ENCODE measurements around the gene ATF6.

ATF6 gene

DNA sequence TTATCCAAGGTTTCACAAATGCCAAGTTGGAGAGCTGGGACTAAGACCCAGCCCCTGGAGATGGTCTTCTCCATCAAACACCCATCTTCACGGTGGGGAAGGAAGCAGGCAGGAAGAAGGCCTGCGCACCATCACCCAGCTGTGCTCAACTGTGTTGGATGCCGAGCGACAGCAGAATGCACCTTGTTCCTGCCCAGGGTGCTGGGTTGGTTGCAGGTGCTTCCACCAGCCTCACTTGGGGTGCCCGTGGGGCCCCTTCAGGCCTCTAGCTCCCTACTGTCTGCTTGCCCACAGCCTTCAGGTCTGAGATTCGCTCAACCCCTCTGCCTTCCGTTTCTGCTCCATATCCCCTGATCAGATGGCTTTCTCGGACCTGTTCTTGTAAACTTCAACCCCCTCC lies 215.0 kb downstream of the ATF6 start:
- no peak for DNase-seq

DNA sequence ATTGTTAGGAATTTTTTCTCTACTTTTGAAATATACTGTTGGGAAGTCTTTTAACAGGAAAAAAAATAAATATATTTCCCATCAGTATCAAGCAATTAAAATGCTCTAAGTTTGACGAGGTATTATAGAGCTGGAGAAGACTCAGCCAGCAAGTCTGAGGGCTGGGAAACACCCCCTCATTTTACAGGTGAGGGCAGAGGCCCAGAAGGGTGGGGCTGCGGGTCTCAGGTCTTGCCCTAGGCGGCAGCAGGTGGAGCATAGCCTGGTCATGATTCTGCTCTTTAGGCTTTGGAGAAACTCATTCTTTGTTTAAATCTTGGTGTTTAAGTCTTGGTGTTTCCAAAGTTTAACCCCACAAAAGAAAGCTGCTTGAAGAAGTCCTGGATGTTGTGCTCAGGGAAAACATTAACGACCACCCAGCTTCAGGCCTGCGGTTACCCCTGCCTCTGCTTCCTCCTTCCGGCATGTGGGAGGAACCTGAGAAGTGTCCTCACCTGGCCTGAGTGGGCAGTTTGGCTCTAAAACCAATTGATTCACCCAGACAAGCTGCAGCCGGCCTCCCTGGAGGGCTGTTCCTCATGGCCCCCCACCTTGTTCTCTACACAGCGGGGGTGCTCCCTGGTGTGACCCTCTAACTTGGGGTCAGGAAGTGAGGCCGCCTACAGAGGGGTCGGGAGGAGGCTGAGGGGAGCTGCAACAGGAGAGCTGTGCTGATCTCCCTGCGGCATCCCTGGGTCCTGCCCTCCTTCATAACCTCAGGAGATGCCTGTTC lies 215.8 kb downstream of the ATF6 start:
- DNase-seq = no peak

DNA sequence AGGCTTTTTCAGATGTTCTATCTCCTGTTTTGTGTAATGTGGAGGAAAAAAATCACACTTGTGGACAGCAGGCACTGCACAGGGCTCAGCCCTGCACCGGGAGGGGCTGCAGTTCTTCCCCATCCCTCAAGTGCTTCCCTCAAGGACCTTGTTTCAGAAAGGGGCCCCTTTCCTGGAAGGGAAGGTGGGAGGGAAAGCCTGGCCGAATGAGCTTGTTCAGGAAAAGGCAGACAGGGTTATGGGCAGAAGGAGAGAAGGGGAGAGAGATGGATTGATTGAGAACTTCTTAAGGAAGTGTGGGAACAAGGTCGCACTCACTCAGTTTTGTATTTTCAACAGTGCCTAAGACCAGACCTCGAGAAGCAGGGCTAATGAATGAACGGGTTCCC lies 216.4 kb downstream of the ATF6 start:
- DNase-seq = no peak

DNA sequence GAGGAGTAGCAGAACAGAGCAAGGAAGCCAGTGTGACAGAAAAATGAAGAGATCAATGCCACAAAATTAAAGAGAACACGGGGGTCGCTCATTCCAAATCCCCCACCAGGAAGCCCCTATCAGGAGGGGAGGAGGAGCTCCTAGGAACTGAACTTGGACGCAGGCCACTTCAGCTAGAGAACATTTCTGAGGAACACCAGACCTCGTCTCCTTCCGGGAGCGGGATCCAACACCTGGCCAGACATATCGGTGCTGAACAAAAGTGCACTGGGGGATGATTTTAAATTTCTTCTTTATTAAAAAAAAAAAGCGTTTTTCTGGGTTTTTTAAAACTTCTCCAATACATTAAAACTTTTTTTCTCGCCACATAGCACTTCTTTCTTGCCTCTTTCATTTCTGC lies 216.8 kb downstream of the ATF6 start:
- no peak for DNase-seq

DNA sequence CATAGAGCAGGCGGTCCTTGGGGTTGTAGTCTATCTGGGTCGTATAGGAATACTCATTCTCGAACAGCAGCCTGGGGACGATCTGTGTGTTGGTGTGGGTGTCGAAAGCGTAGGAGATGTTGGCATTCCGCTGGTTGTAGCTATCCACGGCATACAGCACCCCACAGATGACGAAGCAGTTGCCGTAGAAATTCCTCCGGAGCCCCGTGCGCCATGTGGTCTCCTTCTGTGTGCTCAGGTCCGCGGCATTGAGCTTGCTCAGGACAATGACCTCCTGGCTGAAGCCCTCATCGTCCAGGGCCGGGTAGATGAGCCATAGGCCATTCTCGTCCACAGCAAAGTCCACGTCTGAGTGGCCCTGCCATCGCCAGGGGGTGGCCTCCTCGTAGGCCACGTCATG lies 217.6 kb downstream of the ATF6 start:
- no peak for DNase-seq

DNA sequence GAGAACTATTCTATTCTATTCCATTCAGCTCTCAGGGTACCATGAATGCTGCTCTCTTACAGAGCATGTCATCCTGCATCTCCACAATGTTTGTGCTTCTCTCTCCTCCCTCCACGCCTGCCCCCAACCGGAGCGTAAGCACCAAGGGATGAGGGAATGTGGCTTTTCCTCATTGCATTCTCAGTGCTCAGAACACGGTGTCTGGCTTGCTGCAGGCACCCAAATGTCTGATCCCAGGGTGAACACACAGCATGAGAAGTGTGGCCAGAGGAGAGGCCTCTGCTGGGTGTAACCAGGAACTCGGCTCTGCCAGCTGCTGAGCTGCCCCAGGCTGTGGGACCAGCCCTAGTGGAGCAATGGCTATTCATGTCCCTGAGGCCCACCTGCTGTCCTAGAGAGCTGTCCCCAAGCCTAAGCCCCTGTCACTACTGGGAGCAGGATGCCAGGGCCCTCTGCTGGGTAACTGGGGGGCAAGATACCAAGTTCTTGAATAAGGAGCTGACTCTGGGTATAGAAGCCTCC lies 219.2 kb downstream of the ATF6 start:
- DNase-seq = no peak

DNA sequence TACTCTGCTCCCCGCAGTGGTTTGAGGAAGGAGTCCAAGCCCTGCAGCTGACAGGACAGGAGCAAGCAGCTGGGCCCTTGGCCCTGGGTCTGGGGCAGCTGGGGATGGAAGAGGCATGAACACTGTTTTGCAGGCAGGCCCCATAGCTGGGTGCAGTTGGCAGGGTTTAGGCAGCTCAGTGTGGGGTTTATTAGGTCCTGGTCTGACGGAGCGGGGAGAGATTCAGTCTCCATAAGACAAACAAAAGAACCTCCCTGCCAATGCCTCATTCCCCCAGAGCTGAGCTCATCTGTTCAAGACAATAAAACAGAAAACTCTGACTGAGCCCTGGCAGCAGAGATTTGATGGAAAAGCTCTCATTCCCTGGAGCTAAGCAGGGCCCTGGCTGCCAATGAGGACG lies 220.2 kb downstream of the ATF6 start:
- DNase-seq = no peak

DNA sequence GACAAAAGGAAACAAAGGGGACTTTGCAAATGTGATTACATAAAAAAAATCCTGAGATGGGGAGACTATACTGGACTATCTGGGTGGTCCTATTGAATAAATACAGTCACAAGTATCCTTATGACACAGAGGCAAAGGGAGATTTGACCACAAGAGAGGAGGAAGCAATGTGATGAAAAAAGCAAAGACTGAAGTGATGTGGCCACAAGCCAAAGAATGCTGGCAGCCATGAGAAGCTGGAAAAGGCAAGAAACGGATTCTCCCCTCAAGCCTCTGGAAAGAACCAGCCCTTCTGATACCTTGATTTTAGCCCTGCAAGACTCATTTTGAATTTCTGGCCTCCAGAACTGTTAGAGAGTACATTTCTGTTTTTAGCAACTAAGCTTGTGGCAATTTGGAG lies 221.2 kb downstream of the ATF6 start:
- no peak for DNase-seq

DNA sequence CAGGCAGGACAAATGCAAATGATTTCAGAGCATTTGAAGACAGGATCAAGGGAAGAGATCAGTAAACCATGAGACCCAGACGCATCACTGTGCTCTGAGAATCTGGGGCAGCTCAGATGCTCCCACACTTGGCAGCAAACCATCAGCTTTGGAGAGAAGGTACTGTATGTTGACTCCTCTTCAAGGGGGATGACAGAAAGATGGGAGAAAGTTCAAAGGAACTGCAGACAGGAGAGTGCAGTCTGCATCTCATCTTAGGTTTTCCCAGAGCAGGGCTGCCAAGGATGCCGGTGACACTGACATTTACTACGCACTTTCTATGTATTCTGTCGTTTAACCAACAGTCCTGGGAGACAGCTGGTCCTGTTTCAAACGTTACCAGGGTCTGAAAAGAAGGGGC lies 221.8 kb downstream of the ATF6 start:
- DNase-seq = no peak

DNA sequence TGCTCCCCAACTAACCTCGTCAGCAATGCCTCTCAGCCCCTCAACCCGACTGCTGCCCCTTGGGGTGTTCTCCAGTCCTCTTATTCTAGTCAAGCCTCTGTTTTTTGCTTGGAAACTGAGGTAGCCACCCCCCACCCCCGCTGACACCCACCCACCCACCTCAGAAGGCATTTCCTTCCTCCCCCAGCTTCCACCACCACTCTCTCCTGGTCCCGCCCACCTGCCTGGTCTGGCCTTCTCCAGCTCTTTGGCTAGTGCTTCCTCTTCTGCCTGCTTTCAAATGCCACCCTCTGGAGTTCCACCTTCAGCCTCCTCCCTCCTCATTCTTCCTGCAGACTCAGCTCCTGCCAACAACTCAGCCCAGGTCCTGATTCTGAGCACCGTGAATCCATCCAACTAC lies 222.3 kb downstream of the ATF6 start:
- no peak for DNase-seq

DNA sequence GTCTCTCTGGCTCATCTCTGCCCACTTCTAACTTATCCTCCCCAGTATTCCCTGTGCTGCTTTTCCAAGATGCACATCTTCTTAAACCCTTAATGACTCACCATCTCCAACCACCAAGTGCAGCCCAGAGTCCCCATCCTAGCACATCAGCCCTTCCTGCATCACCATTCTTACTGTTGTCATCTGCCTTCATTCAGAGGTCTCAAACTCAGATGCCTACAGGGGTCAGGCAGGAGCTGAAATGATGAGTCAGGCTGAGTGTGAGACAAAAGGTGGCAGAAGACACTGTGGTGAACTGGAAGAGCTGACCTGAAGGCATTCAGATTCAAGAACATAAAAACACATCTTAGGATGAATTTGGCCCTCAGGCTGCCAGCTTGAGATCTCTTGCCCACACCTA lies 223.0 kb downstream of the ATF6 start:
- DNase-seq = no peak

DNA sequence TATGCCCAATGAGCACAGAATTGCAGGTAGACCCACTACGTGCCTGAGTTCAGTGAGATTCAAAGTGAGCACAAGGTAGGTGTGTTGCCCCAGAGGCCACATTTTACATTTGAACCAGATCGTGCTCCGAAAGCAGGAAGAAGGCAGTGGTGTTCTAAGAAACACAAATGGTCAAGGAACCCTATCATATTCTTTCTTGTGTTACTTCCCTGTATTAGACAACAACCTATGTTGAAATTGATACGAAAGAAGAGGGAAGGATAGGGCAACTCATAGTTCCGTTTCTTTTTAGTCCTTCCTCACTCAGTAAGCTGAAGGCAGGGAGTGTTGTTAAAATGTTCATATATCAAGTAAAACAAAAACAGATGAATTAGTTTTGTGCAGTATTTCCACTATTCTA lies 223.7 kb downstream of the ATF6 start:
- no peak for DNase-seq

DNA sequence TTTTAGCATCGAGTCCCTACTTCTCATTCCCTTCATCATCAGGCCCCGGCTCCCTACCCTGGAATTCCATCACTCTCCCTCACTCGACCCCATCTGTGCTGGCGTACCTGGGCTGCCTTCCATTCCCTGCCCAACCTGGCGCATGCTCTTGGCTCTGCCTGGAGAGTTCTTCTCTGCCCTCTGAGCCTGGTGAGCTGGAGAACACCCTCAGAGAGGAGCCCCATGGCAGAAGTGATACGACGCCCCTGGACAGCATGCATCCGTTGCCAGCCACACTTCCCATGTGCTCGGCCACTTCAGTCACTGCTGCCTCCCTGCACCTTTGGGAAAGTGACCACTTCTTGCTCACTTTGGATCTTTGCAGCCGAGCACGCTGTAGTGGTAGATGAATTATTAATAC lies 227.5 kb downstream of the ATF6 start:
- DNase-seq = no peak

DNA sequence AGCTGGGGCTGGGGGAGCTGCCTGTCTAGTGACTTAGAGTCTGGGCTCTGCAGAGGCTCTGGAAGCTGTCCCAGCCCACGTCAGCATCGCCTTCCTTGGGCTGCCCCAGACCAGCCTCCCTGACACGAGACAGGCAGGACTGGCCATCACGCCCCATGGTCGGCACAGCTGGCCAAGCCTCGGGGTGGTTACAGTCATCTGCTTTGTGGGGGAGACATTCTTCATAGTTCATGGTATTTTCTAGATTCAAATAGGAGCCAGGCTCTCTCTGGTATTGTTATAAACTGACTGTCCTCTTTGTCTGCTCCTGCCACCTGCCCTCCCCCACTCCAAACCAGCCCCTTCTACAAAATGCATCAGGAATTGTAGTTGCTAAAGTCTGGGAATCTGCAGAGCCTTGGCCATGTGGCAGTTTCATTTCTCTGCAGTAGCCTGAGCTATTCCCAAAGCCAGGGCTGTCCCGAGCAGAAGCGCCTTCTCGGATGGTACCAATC lies 228.1 kb downstream of the ATF6 start:
- no peak for DNase-seq

DNA sequence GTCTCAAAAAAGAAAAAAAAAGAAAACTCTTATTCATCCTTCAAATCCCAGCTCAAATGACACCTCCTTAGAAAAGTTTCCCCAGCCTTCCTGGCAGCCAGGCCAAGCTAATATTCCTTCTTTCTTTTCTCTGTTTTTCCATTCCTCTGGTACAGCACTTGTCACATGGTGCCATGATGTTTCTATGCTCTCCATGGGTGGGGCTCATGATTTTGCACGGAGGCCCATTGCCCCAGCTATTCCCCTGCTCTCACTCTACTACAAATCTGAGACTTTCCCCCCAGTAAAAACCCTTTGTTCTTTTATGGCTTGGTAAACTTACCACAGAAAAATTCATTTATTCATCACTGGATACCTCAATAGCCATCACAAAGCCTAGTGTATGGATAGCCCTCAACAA lies 231.0 kb downstream of the ATF6 start:
- no peak for DNase-seq

DNA sequence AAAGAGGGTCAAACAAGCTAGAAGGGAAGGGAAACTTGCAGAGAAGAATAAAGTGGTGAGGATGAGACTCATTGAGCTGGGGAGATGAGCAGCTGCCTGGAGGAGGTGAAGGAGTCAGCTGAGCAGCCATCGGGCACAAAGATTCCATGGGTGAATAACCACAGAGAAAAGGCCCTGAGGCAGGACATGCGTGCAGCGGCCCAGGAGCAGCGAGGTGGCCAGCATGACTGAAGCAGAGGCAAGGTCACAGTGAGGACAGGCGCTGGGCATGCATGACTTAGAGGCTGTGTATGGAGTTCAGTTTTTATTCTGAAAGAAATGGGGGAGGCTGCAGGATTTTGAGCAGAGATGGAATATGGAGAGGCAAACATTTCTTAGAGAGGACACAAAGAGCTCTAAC lies 232.7 kb downstream of the ATF6 start:
- DNase-seq = no peak

DNA sequence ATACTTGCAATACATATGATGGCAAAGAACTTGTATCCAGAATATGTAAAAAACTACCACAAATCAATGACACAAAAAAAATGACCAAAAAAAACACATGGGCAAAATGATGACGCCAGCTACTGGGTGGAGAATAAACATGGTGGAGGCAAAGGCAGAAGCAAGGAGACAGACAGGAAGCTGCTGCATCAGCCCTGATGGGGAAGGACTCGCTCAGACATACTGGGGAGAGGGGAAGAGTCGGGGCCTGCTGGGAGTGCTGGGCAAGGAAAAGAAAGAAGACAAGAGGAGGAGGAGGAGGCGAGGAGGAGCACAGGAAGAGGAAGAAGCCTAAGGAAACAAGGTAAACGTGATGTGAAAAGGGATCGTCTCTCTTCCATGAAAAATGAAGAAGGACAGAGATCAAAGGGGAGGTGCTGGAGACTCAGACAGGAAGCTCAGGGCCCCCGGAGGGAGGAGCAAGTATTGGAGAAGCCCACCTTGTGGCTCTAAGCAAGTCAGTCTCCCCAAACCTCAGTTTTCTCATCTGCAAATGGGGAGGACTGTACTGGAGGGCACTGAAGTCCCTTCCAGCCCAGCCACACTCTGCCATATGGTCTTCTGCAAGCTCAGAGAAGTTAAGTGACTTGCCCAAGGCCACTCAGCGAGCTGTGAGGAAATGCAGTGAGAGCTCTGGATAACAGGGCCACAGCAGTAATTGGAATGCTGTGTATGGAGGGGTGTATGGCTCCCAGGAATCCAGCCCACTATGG lies 233.4 kb downstream of the ATF6 start:
- DNase-seq = no peak

DNA sequence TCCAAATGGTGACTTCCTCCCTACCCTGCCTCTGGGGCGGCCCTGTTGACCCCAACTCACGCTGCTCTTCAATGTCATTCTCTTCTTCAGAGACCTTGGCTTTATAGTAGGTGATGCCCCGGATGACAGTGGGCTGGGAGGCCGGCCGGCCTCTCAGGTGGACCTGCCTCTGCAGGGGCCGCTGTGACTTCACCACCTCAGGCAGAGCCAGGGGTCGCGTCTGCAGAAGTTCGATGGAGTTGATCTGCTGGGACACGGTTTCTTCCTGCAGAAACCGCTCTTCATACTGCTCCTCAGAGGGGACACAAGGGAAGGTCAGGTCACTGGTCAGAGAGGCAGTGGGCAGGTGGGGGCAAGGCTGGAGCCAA lies 233.9 kb downstream of the ATF6 start:
- no peak for DNase-seq

DNA sequence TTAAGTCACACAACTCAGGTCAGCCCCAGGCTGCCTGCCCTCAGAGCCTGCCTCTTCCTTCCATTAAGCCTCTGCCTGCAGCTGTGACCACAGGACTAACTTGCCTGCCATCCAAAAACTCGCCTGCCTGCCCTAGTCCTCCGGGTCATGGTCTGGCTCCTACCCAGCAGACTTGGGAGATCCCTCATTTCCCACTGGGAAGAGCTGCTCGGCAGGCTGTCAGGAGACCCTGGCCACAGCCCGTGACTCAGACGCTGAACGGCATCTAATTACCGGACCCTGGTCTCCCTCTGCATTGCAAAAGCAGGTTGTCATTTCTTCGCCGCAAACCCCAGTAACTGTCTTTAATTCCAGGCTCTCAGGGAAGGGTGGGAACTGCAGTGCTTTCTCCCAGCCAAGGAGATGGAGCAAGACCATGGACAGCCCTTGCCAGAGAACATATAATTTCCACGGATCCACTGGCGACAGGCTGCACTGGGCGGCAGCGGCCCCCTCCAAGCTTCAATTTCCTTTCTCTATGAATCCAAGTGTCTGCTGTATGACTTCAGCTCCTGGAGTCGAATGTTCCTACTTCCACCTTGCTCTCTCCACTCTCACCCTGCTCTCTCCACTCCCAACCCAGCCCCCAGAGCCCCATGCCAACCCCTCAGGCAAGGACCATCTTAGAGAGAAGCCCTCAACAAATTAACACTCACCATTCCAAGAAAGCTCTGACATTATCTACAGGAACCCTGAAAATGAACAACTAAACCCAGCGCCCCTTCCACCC lies 237.1 kb downstream of the ATF6 start:
- DNase-seq = no peak

DNA sequence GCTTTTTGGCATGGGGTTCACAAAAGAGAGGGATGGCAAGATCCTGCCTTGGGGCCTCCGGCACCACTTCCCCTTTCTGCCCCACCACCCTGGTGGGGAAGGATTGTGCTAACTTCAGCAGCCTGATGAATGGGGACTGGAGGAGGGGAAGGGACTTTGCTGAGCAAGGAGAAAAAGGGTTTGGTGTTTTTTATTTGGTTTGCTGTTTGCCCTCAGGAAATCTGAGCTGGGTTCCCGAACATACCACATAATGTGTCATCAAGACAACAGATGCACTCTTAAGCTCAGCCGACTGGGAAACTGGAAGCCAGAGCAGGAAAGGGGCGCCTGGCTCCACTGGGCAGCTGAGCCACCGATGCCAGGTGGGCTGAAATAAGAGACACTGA lies 237.7 kb downstream of the ATF6 start:
- no peak for DNase-seq

DNA sequence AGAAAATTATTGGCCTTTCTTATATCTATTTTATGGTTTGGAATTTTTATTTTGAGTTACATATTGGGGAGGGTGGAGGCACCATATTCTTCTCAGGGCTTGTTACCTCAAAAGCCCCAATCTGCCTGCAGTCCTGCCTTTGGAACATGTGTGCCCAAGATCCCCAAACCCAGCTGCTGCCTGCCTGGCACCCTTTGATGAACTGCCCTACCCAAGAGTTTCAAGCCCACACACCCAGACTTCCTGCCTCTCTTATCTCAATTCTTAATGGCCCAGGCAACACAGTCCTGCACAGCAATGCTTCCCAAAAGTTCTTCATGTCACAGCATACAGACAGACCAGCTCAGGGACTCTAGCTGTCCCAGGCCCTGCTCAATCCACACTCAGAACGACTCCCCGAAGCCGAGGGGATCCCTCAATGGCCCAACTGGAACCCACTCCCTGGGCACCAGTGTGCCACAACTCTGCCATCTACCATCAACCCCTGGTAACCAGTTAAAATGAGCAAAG lies 238.4 kb downstream of the ATF6 start:
- DNase-seq = no peak

DNA sequence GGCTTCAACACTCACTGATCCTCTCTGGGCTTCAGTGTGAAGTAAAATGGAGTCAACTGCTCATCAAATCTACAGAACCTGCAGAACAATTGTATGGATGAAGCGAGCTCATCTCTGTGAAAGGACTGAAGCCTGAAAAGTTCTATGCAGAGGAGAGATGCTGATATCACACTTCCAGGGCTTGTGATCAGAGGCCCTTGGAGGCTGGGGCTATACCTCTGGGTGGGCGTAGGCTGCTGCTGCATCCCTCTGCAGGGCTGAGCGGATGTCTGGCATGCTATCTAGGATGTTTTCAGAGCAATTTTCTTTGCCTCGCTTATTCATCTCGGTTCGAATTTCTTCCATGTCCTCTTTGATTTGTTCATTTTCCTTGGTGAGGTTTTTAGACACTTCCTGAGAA lies 240.0 kb downstream of the ATF6 start:
- no peak for DNase-seq

DNA sequence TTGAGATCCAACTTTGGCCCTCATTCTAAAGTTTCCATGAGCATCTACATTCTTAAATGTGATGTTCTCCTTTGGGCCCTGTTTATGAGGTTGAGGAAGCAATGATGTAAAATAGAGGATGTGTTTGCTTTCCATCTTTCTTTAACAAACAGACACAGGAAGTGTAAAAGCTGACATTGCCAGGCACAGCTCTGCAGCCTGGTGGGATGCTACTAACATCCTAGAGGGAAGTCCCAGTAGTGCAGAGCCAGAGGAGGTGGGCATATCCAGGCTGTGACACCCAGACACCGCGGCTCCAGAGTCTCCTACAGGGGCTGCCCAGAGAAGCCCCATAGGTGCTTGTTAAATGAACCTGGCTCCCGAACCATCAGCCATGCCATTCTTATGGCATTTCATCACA lies 241.3 kb downstream of the ATF6 start:
- DNase-seq = no peak
